ENCODE results near the gene HMG20A. TPM values are rescaled to one million over a fixed set of nuclear protein-coding genes. Genes with fewer than 3 reads are reported as not detected.

Gene HMG20A
- total RNA-seq, 1 donor from 2014 or later = 35.5 TPM

DNA sequence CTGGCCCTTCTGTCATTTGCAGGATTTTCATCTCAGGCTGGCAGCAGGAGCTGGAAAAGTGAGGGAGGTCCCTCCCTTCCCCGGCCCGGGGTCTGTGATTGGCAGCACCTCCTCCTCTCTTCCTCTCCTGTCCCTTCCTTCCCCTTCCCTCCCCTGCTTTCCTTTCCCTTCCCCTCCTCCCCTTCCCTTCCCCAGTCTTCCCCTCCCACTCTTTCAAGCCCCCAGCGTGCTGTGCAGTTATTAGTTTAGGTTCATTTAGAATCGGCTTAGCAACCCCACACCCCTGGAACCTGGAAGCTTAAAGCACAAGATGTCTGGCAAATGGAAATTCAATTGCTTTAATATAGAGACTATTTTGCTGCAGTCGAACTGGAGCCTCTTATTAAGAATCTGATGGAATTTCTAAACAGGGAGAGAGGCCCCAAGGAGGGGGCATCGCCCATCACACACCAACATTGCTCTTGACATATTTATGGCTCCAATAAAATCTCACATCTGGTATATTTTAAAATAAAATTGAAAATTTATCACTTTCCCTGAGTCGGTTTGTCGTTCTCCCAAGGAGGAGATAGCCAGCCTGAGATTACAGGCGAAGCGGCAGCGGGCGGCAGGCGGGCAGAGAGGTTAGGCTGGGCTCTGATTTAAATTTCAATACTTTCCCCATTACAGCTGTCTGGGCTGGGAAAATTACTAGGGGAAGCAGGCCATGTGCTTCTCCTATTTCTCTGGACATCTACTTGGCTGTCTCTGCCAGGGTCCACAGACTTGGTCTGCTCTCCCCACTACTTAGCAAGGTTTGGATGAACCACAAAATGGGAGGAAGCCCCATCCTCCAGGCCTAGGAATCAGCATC lies 113.1 kb downstream of the HMG20A start:
- TF ChIP-seq, protein P1, sequence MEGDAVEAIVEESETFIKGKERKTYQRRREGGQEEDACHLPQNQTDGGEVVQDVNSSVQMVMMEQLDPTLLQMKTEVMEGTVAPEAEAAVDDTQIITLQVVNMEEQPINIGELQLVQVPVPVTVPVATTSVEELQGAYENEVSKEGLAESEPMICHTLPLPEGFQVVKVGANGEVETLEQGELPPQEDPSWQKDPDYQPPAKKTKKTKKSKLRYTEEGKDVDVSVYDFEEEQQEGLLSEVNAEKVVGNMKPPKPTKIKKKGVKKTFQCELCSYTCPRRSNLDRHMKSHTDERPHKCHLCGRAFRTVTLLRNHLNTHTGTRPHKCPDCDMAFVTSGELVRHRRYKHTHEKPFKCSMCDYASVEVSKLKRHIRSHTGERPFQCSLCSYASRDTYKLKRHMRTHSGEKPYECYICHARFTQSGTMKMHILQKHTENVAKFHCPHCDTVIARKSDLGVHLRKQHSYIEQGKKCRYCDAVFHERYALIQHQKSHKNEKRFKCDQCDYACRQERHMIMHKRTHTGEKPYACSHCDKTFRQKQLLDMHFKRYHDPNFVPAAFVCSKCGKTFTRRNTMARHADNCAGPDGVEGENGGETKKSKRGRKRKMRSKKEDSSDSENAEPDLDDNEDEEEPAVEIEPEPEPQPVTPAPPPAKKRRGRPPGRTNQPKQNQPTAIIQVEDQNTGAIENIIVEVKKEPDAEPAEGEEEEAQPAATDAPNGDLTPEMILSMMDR (IDR thresholded peaks at IDR 0.05) = no peak
- DNase-seq (ENCODE audit: low spot score) = peak; percentile 43
- Mint-ChIP-seq H3K27ac (ENCODE audit: unreplicated experiment) (no peak overlapping the region), H3K9me3 (ENCODE audit: low read depth) (peaks cover 3% of the 10 kb centered on the region), H3K27me3 (ENCODE audit: low read depth) (no peaks in the 10 kb centered on the region), H3K4me1 (ENCODE audit: low read depth) (peaks cover 26% of the 10 kb centered on the region), H3K4me3 (ENCODE audit: unreplicated experiment) (no peak overlapping the region), H3K36me3 (ENCODE audit: low read depth) (no peaks in the 10 kb centered on the region)

Other genes with a start within 250 kb of the HMG20A start
- 143 to 206 TPM (median 148 TPM) in 3 replicates for gene PEAK1, start 784 bp upstream of the HMG20A start, total RNA-seq
- 5.1 to 12.2 TPM (median 12.0 TPM) in 3 replicates for gene LINGO1, start 212.0 kb downstream of the HMG20A start, total RNA-seq